Astrocyte of the spinal cord (primary cell): ENCODE data around the gene PRMT1.

Source experiments
- DNase-seq: peaks from one replicate; pipeline ENCODE4 v3.0.0; 2011; ENCODE audit warnings: low read depth, low spot score
- H3K4me3 ChIP-seq: 2 replicates; pipeline ENCODE4 v1.5.1; 2011; ENCODE audit warnings: low read depth, mild to moderate bottlenecking, low read length, moderate library complexity
- in situ Hi-C: cut with HindIII; loops from 2 replicates; pipeline ENCODE4 v1.10.0; 2017; ENCODE audit warnings: low sequenced_read_pairs
- TF ChIP-seq, protein P1 (sequence below): IDR thresholded peaks from 2 replicates; pipeline ENCODE4 v1.5.1; 2012; ENCODE audit warnings: low read depth, mild to moderate bottlenecking, low read length, inconsistent platforms

PRMT1 gene

DNA sequence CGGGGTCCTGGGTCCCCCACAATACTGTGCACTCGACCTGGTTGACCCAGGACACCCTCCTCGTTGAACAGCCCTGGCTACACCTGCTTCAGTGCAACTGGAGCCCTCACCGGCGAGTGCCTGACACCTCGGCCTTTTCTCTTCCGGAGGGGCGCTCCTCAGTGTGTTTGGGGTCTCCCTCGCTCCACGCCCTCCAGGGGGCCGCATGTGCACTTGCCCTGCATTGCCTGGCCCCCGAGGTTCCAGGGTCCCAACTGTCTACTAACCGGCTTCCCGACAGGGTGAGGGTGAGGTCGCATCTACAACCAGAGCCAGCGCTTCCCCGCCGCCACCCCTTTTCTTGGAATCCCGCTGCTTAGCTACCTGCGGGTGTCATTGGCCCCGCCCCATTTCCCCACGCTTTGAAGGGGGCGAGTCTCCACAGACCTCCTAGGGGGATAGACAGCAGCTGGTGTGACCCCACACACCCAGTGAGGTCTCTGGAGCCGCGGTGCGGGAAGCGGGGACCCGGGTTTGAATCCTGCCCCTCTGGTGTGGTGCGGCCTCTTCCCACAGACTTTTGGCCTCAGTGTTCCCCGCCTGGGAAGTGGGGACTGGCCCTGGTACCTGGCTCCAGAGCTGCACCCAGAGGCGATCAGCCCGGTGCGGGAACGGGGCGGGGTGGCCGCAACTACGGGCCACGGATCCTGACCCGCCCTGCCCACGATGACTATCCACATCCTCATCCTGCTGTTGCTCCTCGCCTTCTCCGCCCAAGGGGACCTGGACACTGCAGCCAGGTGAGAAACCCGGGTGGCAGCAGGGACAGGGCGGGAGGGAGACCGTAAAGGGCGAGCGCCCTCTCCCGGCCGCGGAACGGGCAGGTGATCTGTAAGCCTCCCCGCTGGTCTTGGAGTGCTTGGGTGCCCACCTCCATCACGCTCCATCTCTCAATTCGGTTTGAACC, 12.3 kb downstream of the PRMT1 start, which contains the start of gene ADM5:
TSS of gene ADM5 (plus strand) at position 462 of the 946 bp plus-strand sequence. CDS start at position 706, 244 bp downstream.
- TF ChIP-seq, protein P1, sequence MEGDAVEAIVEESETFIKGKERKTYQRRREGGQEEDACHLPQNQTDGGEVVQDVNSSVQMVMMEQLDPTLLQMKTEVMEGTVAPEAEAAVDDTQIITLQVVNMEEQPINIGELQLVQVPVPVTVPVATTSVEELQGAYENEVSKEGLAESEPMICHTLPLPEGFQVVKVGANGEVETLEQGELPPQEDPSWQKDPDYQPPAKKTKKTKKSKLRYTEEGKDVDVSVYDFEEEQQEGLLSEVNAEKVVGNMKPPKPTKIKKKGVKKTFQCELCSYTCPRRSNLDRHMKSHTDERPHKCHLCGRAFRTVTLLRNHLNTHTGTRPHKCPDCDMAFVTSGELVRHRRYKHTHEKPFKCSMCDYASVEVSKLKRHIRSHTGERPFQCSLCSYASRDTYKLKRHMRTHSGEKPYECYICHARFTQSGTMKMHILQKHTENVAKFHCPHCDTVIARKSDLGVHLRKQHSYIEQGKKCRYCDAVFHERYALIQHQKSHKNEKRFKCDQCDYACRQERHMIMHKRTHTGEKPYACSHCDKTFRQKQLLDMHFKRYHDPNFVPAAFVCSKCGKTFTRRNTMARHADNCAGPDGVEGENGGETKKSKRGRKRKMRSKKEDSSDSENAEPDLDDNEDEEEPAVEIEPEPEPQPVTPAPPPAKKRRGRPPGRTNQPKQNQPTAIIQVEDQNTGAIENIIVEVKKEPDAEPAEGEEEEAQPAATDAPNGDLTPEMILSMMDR = peak; percentile 67
- peak within 1 kb of the TSS; percentile 53 for H3K4me3 ChIP-seq
- no peak for DNase-seq
- in situ Hi-C loops = no loop called here

DNA sequence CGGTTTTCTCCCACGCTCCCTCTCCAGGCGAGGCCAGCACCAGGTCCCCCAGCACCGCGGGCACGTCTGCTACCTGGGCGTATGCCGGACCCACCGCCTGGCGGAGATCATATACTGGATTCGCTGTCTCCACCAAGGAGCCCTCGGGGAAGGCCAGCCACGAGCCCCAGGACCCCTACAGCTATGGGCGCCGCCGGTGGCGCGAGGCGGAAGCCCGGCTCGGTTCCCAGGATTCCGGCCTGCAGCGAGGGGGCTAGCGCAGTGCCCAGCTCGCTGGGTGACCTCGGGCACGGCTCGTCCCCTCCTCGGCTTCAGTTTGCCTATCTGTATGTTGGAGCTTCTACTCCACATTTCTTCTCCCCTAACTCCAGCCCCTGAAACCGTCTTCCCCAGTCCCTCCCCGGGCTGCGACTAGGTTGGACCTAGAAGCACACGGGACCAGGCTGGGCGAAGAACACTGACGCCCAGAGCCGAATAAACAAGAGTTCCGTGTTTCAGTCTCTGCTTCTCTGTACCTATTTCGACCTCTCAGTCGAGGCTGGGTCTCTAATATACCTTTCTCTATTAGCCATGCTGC, 13.1 kb downstream of the PRMT1 start:
- in situ Hi-C loops = no loop called here
- TF ChIP-seq, protein P1 = no peak
- DNase-seq = no peak
- H3K4me3 ChIP-seq = peak overlapping the region; percentile 53

DNA sequence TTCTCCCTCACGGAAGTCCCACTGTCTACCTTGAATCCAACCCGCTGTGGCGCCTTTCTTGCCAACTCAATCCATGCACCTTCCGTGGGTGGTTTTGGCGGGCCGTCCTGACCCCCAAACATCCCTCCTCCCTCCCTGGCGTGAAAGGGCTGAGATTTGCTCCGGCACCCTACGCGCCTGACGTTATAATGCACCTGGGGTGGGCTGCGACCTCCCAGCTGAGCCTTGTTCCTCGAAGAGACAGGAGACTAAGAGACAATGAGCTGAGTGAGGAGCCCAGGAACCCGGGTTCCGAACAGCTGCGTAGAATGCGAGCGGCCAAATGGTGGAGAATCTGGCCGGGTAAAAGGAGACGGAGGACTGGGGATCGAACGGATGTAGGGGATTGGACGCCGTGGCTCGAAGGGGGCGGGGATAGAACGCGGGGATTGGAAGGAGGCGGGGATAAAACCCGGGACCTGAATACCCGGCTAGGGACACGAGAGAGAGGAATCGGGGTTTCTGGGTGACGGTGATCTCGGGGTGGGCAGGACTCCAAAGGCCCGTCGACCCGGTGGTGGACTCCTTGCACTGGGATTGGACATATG, 13.7 kb downstream of the PRMT1 start, which contains the start of gene CPT1C:
TSS of gene CPT1C (plus strand) at position 461 of the 587 bp plus-strand sequence. CDS start 1,137 bp downstream, outside the sequence.
- H3K4me3 ChIP-seq = peak within 1 kb of the TSS; percentile 53
- DNase-seq = peak; percentile 75
- in situ Hi-C loops = no loop called here
- TF ChIP-seq, protein P1 = no peak

DNA sequence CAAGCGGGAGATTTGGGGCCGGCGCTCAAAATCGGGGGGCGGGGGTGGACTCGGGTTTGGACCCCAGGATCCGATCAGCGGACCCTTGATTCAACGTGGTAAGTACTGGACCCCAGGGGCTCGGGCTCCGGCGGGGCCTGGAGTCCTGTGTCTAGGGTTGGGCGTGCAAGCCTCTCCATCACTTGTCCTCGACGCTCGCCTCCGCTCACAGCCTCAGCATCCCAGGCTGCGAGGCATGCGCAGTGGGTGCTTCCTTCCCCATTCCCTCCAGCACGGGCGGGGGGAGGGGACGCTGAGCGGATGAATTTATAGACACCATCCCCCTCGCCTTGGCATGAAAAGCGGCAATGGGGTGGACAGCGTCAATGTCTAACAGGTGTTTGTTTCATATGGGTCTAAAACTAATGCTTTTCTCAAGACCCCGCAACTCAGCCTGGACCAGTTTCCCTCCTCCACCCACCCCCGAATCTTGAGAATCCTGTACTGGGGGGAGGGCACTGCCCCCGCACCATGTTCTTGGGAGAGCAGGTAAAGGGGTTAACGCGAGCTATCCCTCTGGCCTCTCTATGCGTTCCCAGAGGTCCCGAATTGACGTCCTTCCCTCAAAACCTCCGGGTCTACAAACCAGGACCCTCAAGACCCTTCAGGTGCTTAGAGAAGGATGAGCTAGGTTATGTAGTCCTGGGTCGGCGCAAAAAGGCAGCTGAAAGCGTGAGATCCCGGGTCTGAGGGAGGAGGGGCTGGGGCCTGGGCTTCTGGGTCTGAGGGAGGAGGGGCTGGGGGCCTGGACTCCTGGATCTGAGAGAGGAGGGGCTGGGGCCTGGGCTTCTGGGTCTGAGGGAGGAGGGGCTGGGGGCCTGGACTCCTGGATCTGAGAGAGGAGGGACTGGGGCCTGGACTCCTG, 14.4 kb downstream of the PRMT1 start:
- in situ Hi-C loops = no loop called here
- peak overlapping the region; percentile 53 for H3K4me3 ChIP-seq
- TF ChIP-seq, protein P1 = no peak
- DNase-seq = peak; percentile 73

DNA sequence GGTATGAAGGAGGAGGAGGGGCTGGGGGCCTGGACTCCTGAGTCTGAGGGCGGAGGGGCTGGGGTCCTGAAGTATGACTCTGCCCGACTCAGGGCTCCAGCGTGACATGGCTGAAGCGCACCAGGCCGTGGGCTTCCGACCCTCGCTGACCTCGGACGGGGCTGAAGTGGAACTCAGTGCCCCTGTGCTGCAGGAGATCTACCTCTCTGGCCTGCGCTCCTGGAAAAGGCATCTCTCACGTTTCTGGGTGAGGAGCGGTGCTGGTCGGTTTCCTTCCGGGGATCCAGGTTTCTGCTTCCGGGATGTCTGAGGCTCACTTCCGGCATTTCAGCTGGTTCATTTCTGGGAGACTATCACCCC, 15.1 kb downstream of the PRMT1 start:
- DNase-seq = no peak
- H3K4me3 ChIP-seq = peak overlapping the region; percentile 53
- TF ChIP-seq, protein P1 = no peak
- in situ Hi-C loops = no loop called here
